Urinary bladder (tissue), 4 donors: Measurements from ENCODE around the gene TMEM91. TPM values are rescaled to one million over a fixed set of nuclear protein-coding genes. Genes with fewer than 3 reads are reported as not detected.
A peak's percentile ranks its signal among the peaks of the same experiment; 100 is the strongest.
"Not testable (repeated sequence)": the region's sequence is repeated elsewhere in the genome, so short reads cannot be mapped to it uniquely, and the experiment has no call there.

ENCODE experiments used
- DNase-seq: peaks from one replicate; pipeline ENCODE4 v3.0.0-alpha.2; 2015; ENCODE audit errors: extremely low spot score
- H3K27ac ChIP-seq: one replicate; pipeline ENCODE4 v1.5.1; 2013; ENCODE audit warnings: low read depth, mild to moderate bottlenecking, moderate library complexity
- H3K36me3 ChIP-seq: one replicate; pipeline ENCODE4 v1.6.1; 2013; ENCODE audit warnings: mild to moderate bottlenecking, moderate library complexity; ENCODE audit not compliant: insufficient read depth
- H3K4me1 ChIP-seq: one replicate; pipeline ENCODE4 v1.6.1; 2013; ENCODE audit warnings: mild to moderate bottlenecking, moderate library complexity; ENCODE audit not compliant: insufficient read depth
- H3K4me3 ChIP-seq: one replicate; pipeline ENCODE4 v1.5.1; 2013; ENCODE audit warnings: low read depth, low read length
- WGBS: extraction: QIAGEN DNeasy Blood & Tissue Kit; methylation state at CpG from one replicate; pipeline ENCODE4 v1.1.7; 2013; 5-methylcytosine and 5-hydroxymethylcytosine counted together
- polyA plus RNA-seq: library from polyadenylated mRNA; stranded (reverse); fragments of 200-250 nt; gene quantifications from one replicate; pipeline ENCODE4 v1.2.3, GENCODE V29; 2013
- total RNA-seq: library from RNA; depleted of rRNA; stranded (reverse); fragments of >200 nt; gene quantifications from one replicate; pipeline ENCODE4 v1.2.3, GENCODE V29; 2014
- donor health status: healthy with polysubstance abuse.
- donor health status: healthy.

TMEM91 gene
- total and polyA plus RNA-seq, 2 donors: 6.6 to 36.2 TPM

- H3K36me3 ChIP-seq: no peaks in the 10 kb centered on the region
- no peak overlapping the region for H3K4me3 ChIP-seq
- DNase-seq: no peak
- H3K27ac ChIP-seq: no peak overlapping the region
- no peaks in the 10 kb centered on the region for H3K4me1 ChIP-seq
- 82% methylated on average over 11 of the region's 11 CpGs for WGBS
These were observed 19.2 kb upstream of the TMEM91 start for GRCh38 chr19:41356984-41357739.

DNA sequence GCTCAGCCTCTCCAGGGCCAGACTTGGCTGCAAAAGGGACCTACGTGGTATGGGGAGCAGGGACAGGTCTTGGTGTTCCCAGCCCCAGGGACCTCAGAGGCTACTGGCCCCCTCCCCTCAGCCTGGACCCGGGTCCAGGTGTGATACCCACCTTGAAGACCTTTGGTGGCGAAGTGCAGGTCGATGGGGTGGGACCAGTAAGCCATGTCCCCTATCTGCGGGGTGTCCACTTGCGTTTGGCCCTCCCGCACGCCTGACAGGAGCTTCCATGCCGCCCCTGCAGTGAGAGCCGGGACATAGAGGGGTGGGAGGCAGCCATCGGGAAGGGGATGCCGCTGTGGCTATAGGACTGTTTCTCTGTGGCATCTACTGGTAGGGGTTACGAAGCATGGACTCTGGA, 18.6 kb upstream of the TMEM91 start:
- H3K4me1 ChIP-seq: no peaks in the 10 kb centered on the region
- 95% methylated on average over 13 of the region's 13 CpGs for WGBS
- no peak for DNase-seq
- H3K27ac ChIP-seq: no peak overlapping the region
- no peak overlapping the region for H3K4me3 ChIP-seq
- no peaks in the 10 kb centered on the region for H3K36me3 ChIP-seq

GRCh38 chr19:41359741-41360140, 16.6 kb upstream of the TMEM91 start:
- Histone ChIP-seq H3K4me1 (no peaks in the 10 kb centered on the region), H3K27ac (no peak overlapping the region), H3K36me3 (no peaks in the 10 kb centered on the region), H3K4me3 (no peak overlapping the region)
- no peak for DNase-seq
- WGBS: 92% methylated on average over 1 of the region's 1 CpG

DNA sequence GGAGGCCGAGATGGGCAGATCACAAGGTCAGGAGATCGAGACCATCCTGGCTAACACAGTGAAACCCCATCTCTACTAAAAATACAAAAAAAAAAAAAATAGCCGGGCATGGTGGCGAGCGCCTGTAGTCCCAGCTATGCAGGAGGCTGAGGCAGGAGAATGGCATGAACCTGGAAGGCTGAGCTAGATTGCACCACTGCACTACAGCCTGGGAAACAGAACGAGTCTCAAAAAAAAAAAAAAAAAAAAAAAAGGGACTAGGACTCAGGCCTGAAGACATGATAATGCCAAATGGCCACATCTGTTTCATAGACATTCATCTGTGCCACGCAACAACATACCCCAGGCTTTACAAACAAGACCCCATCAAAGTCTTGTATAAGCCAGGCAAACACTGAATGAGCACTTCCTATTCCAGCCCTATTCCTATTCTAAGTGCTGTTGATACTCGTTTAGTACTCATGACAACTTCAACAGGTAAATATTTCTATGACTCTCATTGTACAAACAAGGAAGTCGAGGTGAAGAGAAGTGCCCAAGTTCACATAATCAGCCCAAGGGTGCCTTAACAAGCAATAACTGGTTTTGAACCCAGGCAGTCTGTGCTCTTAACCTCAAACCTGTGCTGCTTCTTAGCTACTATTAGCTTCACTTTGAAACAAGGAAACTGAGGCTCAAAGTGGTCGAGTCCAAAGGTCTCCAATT, 14.0 kb upstream of the TMEM91 start:
- DNase-seq: no peak
- WGBS: 88% methylated on average over 10 of the region's 10 CpGs
- no peaks in the 10 kb centered on the region for H3K36me3 ChIP-seq
- H3K27ac ChIP-seq: peak overlapping the region; percentile 51
- no peaks in the 10 kb centered on the region for H3K4me1 ChIP-seq
- no peak overlapping the region for H3K4me3 ChIP-seq

GRCh38 chr19:41363371-41363752, 13.0 kb upstream of the TMEM91 start:
- DNase-seq: no peak

DNA sequence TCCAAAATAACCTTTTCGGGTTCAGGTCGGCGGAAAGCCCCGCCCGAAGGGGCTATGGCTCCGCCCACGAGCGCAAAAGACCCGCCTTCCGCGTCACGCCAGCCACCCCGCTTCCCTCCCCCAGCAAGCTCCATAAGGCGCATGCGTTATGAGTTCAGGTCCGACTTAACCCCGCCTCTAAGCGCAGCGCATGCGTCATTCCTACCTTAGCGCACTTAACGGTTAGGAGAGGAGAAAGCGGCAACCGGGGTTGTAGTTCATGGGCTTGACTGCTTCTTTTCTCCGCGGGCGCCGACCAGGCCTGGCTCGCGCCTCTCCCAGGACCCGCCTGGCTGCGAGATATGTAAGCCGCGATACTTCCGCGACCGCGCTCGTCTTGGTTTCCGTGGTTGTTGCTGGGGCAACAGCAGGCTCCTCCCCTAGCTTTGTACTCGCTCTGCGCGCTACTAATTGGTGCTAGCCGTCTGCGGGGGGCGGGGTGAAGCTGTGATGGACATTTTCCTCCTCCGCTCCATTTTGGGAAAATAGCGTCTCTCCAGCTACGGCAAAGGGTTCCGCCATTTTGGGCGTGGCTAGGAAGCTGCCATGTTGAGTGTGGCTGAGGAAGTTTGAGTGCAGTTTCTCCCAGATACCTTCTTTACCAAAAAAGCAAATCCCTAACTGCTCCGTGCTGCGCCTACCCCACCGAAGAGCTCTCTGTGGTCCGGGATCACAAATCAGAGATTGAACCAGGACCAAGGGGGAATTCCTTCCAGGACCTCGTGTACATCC, 12.4 kb upstream of the TMEM91 start, which contains the start of gene B9D2:
TSS of gene B9D2 (minus strand) at position 397 of the 771 bp plus-strand sequence. CDS start 630 bp downstream, outside the sequence.
- Histone ChIP-seq H3K36me3 (no peaks in the 10 kb centered on the region), H3K4me1 (no peaks in the 10 kb centered on the region), H3K4me3 (peak within 1 kb of the TSS; percentile 53), H3K27ac (peak within 1 kb of the TSS; percentile 96)
- WGBS: under 1% methylated on average over 56 of the region's 56 CpGs
- DNase-seq: peak; percentile 97

More at GRCh38 chr19:41363371-41363752, 13.0 kb upstream of the TMEM91 start:
- Histone ChIP-seq H3K36me3 (no peaks in the 10 kb centered on the region), H3K4me1 (no peaks in the 10 kb centered on the region), H3K4me3 (peak overlapping the region; percentile 53), H3K27ac (peak overlapping the region; percentile 89)
- 41% methylated on average over 6 of the region's 6 CpGs for whole genome bisulfite sequencing

- WGBS: 78% methylated on average over 14 of the region's 14 CpGs
These were observed 11.6 kb upstream of the TMEM91 start for GRCh38 chr19:41364524-41365391.

DNA sequence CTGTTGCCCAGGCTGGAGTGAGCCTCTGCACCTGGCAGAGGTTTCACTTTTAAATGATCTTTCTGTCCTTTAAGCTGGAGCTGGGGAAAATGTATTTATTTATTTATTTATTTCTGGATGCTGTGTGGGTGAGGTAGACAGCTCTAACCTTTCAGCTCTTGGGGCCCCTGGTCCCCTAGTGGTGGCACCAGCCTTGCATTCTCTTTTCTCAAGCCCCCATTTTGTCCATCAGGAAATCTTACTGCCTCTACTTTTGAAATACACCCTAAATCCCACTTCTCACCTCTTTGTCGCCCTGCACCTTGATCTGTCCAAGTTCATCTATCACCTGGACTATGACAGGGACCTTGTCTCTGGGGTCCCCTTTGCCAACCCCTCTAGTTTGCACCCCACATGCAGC, 10.2 kb upstream of the TMEM91 start:
- H3K36me3 ChIP-seq: no peaks in the 10 kb centered on the region
- DNase-seq: no peak
- H3K4me3 ChIP-seq: no peak overlapping the region
- 95% methylated on average over 1 of the region's 1 CpG for WGBS
- no peak overlapping the region for H3K27ac ChIP-seq
- H3K4me1 ChIP-seq: no peaks in the 10 kb centered on the region

More at GRCh38 chr19:41364524-41365391, 11.6 kb upstream of the TMEM91 start:
- Histone ChIP-seq H3K27ac (peak overlapping the region; percentile 83), H3K36me3 (no peaks in the 10 kb centered on the region), H3K4me3 (peak overlapping the region; percentile 53), H3K4me1 (no peaks in the 10 kb centered on the region)
- DNase-seq: no peak

DNA sequence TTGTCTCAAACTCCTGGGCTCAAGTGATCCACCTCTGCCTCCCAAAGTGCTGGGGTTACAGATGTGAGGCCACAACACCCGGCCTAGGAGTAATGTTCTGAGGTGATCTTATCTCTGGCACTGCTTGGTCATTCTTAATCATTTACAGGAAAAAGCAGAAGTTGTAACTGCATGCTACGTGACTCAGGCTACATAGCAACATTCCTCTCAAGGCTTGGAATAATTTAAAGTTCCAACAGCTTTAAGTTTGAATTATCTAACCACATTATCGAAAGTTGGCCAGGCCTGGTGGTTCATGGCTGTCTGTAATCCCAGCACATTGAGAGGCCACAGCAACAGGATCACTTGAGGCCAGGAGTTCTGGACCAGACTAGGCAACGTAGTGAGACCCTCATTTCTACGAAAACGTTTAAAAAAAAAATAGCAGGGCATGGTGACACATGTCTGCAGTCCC, 8.5 kb upstream of the TMEM91 start:
- Histone ChIP-seq H3K36me3 (no peaks in the 10 kb centered on the region), H3K4me3 (no peak overlapping the region), H3K4me1 (no peaks in the 10 kb centered on the region), H3K27ac (no peak overlapping the region)
- WGBS: 57% methylated on average over 6 of the region's 6 CpGs
- no peak for DNase-seq

GRCh38 chr19:41369769-41370168, 6.6 kb upstream of the TMEM91 start:
- H3K4me3 ChIP-seq: no peak overlapping the region
- H3K27ac ChIP-seq: no peak overlapping the region
- DNase-seq: no peak
- H3K4me1 ChIP-seq: no peaks in the 10 kb centered on the region
- WGBS: 97% methylated on average over 2 of the region's 2 CpGs
- H3K36me3 ChIP-seq: no peaks in the 10 kb centered on the region

DNA sequence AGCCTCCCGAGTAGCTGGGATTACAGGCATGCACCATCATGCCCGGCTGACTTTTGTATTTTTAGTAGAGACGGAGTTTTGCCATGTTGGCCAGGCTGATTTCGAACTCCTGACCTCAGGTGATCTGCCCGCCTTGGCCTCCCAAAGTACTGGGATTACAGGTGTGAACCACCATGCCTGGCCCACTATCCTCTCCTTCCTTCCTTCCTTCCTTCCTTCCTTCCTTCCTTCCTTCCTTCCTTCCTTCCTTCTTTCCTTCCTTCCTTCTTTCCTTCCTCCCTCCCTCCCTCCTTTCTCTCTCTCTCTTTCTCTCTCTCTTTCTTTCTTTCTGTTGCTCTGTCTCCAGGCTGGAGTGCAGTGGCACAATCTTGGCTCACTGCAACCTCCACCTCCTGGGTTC, 5.2 kb upstream of the TMEM91 start:
- not testable (repeated sequence) for H3K4me3 ChIP-seq, DNase-seq, H3K27ac ChIP-seq, H3K4me1 ChIP-seq, H3K36me3 ChIP-seq
- 92% methylated on average over 5 of the region's 5 CpGs for WGBS

DNA sequence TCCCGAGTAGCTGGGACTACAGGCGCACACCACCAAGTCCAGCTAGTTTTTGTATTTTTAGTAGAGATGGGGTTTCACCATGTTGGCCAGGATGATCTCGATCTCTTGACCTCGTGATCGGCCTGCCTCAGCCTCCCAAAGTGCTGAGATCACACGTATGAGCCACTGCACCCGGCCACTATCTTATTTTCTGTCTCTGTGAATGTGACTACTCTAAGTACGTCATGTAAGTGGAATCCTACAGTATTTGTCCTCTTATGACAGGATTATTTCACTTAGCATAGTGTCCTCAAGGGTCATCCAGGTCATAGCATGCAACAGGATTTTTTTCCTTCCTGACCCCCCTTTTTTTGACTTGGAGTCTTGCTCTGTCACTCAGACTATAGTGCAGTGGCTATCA, 4.8 kb upstream of the TMEM91 start:
- H3K36me3 ChIP-seq: no peaks in the 10 kb centered on the region
- H3K4me1 ChIP-seq: no peaks in the 10 kb centered on the region
- DNase-seq: no peak
- H3K27ac ChIP-seq: no peak overlapping the region
- H3K4me3 ChIP-seq: no peak overlapping the region
- 94% methylated on average over 8 of the region's 8 CpGs for WGBS

DNA sequence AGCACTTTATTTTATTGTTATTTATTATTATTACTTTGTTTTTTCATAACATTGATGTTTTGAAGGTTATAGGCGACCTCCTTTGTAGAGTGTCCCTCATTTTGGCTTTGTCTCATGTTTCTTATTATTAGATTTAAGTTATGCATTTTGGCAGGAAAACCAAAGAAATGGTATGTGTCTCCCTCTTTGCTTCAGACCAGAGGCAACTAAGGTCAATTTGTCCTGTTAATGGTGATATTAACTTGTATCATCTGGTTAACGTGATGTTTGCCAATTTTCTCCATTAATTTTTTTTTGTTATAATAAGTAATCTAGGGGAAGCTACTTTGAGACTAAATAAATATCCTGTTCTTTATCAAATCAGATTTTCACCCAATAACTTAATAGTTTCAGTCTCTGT, 3.8 kb upstream of the TMEM91 start:
- no peak overlapping the region for H3K4me3 ChIP-seq
- 56% methylated on average over 2 of the region's 2 CpGs for WGBS
- H3K27ac ChIP-seq: no peak overlapping the region
- no peaks in the 10 kb centered on the region for H3K36me3 ChIP-seq
- DNase-seq: no peak
- H3K4me1 ChIP-seq: no peaks in the 10 kb centered on the region
